ENCODE results near the gene CRY2. TPM values are rescaled to one million over a fixed set of nuclear protein-coding genes. Genes with fewer than 3 reads are reported as not detected.

Gene CRY2
- total and polyA plus RNA-seq, 2 of the 13 experiments (the other 11 are each of a cell fraction or from before 2014, with no cell fraction given): 10.1 to 12.2 TPM

GRCh38 chr11:45918331-45918941, 71.2 kb downstream of the CRY2 start:
- 0% methylated on average over 22 of the region's 38 CpGs for WGBS (ENCODE audit: low lambda C conversion rate)
- Histone ChIP-seq H3K79me2 (ENCODE audit: insufficient read depth, low read length) (peaks cover 12% of the 10 kb centered on the region), H2AFZ (ENCODE audit: low read length) (peak overlapping the region; percentile 82), H3K36me3 (replicated peaks in 1 of 2; ENCODE audit: control insufficient read depth in 1 of 2, insufficient read depth in 2 of 2, low read length in 2 of 2) (peaks cover 8 to 17% of the 10 kb centered on the region in 2 experiments; a peak in 3 of 5 replicates), H3K9ac (ENCODE audit: insufficient read depth, low read depth, low read length) (peak overlapping the region; percentile 73), H3K27me3 (ENCODE audit: control insufficient read depth in 1 of 2, insufficient read depth in 2 of 2, low read length in 2 of 2) (peaks cover 0 to 1% of the 10 kb centered on the region in 2 experiments; a peak in 1 of 5 replicates), H3K4me1 (ENCODE audit: insufficient read depth, low read length) (peaks cover 41% of the 10 kb centered on the region), H4K20me1 (ENCODE audit: insufficient read depth, low read length) (no peaks in the 10 kb centered on the region), H3K27ac (ENCODE audit: extremely low read length, insufficient read depth, low read length) (peak overlapping the region; percentile 88), H3K4me3 (replicated peaks in 1 of 3; ENCODE audit: insufficient read depth in 1 of 3, low read depth in 2 of 3, low read length in 3 of 3) (peak overlapping the region; percentile 82 to 94 (median 90)), H3K9me3 (ENCODE audit: low read length) (no peaks in the 10 kb centered on the region), H3K4me2 (ENCODE audit: low read depth, low read length) (peak overlapping the region; percentile 91)
- FAIRE-seq (peak; percentile 80), ATAC-seq (peak; percentile 74), DNase-seq (ENCODE audit: low spot score) (peak; percentile 63)
- no TSS peak for BruUV-seq (replicated peaks)
- in situ Hi-C loops (cut with HindIII; ENCODE audit: extremely low pct_ligation_motif_present, low pct_unique_long_range_greater_than_20kb): no loop called here
- intact Hi-C loops (cut with micrococcal nuclease; ENCODE audit: unreplicated experiment): loop anchor here (1.0 kb wide), 1 partner anchor 31 kb away; no protein-coding TSS in a partner anchor
- POLR2A ChIA-PET: interaction anchor here (1.0 to 2.0 kb wide), 9 partner anchors 9 to 325 kb away, joined by 3 to 19 read pairs (median 7); partner anchors contain the start of gene CRY2
- CTCF ChIA-PET (ENCODE audit: low intra/inter-chr PET ratio, low total read pairs): no interaction called here
- TF ChIP-seq KDM2A (CRISPR knock-in tag; IDR thresholded peaks at IDR 0.05; ENCODE audit: borderline replicate concordance, low read depth) (peak; percentile 43; the same call in 1 of the 2 replicates), ZFP37 (CRISPR knock-in tag; IDR thresholded peaks at IDR 0.05; ENCODE audit: borderline replicate concordance) (no peak), DMAP1 (CRISPR knock-in tag; IDR thresholded peaks at IDR 0.05) (peak; percentile 32; the same call in 1 of the 2 replicates), SMC3 (IDR thresholded peaks at IDR 0.05; ENCODE audit: low read length) (no peak), TAF1 (CRISPR knock-in tag; IDR thresholded peaks at IDR 0.05) (peak; percentile 48; the same call in 1 of the 2 replicates), POLR2A (IDR thresholded peaks at IDR 0.05; ENCODE audit: insufficient read depth in 1 of 2, low read depth in 2 of 2, low read length in 2 of 2) (peak; percentile 43 to 79; a peak in 2 of 4 replicates), NONO (IDR thresholded peaks at IDR 0.05) (no peak), NONO (CRISPR knock-in tag; conservative IDR thresholded peaks at IDR 0.05) (0 out of 2 replicates have a peak, but pooled peaks have one; percentile 16), ZNF619 (CRISPR knock-in tag; IDR thresholded peaks at IDR 0.05) (0 out of 2 replicates have a peak, but pooled peaks have one; percentile 28), NFATC3 (CRISPR knock-in tag; IDR thresholded peaks at IDR 0.05) (0 out of 2 replicates have a peak, but pooled peaks have one; percentile 23), ZNF777 (CRISPR knock-in tag; IDR thresholded peaks at IDR 0.05) (peak; percentile 40; the same call in 1 of the 2 replicates), SRY (CRISPR knock-in tag; IDR thresholded peaks at IDR 0.05) (peak; percentile 53), ZNF317 (CRISPR knock-in tag; IDR thresholded peaks at IDR 0.05) (peak; percentile 50), KDM6A (CRISPR knock-in tag; IDR thresholded peaks at IDR 0.05; ENCODE audit: low read depth) (no peak), NFYB (CRISPR knock-in tag; IDR thresholded peaks at IDR 0.05) (peak; percentile 74), SOX6 (IDR thresholded peaks at IDR 0.05) (no peak), SOX6 (CRISPR knock-in tag; IDR thresholded peaks at IDR 0.05) (peak; percentile 49), REL (CRISPR knock-in tag; conservative IDR thresholded peaks at IDR 0.05) (0 out of 2 replicates have a peak, but pooled peaks have one; percentile 44), ZNF350 (CRISPR knock-in tag; IDR thresholded peaks at IDR 0.05; ENCODE audit: borderline replicate concordance, low read depth) (no peak; the same call in 1 of the 2 replicates), SNAI1 (CRISPR knock-in tag; IDR thresholded peaks at IDR 0.05; ENCODE audit: borderline replicate concordance) (0 out of 2 replicates have a peak, but pooled peaks have one; percentile 59), GATAD1 (CRISPR knock-in tag; IDR thresholded peaks at IDR 0.05) (peak; percentile 12; the same call in 1 of the 2 replicates), ZFY (CRISPR knock-in tag; IDR thresholded peaks at IDR 0.05) (peak; percentile 38), ZNF546 (CRISPR knock-in tag; conservative IDR thresholded peaks at IDR 0.05) (peak; percentile 11; the same call in 1 of the 2 replicates), SATB2 (CRISPR knock-in tag; IDR thresholded peaks at IDR 0.05) (no peak), ZNF367 (CRISPR knock-in tag; IDR thresholded peaks at IDR 0.05; ENCODE audit: borderline replicate concordance) (0 out of 2 replicates have a peak, but pooled peaks have one; percentile 1)
- TF ChIP-seq, protein P1, sequence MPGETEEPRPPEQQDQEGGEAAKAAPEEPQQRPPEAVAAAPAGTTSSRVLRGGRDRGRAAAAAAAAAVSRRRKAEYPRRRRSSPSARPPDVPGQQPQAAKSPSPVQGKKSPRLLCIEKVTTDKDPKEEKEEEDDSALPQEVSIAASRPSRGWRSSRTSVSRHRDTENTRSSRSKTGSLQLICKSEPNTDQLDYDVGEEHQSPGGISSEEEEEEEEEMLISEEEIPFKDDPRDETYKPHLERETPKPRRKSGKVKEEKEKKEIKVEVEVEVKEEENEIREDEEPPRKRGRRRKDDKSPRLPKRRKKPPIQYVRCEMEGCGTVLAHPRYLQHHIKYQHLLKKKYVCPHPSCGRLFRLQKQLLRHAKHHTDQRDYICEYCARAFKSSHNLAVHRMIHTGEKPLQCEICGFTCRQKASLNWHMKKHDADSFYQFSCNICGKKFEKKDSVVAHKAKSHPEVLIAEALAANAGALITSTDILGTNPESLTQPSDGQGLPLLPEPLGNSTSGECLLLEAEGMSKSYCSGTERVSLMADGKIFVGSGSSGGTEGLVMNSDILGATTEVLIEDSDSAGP (CRISPR knock-in tag; IDR thresholded peaks at IDR 0.05; ENCODE audit: borderline replicate concordance): peak; percentile 14; the same call in 1 of the 2 replicates

All from HepG2 (cell line).